ENCODE measurements around the gene THOC3.
"Not testable (repeated sequence)": the region's sequence is repeated elsewhere in the genome, so short reads cannot be mapped to it uniquely, and the experiment has no call there.

THOC3 gene

DNA sequence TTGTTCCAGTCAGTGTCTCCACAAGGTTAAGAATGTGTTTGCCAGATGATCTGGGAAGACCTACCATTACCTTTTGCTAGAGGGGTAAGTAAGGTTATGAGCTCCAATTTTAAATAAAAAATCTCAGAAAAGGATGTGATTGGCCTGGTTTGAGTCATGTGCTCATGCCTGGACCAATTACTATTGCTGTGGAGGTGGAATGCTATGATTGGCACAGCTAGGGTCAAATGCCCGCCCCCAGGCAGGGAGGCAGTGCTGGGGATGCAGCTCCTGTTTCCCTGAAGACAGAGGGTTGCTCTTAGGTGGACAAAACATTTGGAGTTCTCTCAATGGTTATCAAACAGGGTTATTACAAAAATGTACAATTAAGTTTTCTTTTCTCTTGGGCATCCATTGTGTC, 29.6 kb downstream of the THOC3 start:
- not testable (repeated sequence) for DNase-seq

GRCh38 chr5:175928752-175929151, 39.4 kb downstream of the THOC3 start:
- DNase-seq = not testable (repeated sequence)

GRCh38 chr5:175925106-175925505, 43.0 kb downstream of the THOC3 start:
- DNase-seq = not testable (repeated sequence)

DNA sequence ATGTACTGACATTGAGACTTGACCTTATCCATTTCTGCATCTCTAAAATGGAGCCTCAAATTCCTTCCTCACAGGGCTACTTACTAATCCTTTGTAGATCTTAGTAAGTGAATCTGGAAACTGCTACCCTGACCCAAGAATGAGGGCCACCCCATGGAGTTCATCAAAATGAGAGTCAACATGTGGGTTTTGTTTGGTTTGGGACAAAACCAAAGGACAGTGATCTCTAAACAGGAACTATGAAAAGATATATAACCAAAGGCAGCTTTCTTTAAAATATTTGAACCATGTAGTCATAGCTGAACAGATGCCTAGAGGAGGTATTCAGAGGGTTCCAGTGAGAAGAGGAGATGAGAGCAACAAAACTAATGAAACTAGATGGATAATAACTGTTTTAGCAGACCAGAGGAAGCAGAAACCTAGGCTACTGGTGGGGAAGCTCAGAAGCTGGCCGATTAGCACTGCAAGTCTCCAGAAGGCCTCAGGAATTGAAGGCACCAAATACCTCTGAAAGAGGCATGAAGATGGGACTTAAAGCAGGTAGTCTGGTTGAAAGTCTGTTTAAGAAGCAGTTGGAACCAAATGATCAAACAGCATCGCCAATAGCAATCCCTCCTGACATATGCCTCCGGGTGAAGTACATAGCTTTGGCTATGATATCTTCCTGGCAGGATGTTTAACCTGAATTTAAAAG, 45.8 kb downstream of the THOC3 start:
- DNase-seq = no peak

DNA sequence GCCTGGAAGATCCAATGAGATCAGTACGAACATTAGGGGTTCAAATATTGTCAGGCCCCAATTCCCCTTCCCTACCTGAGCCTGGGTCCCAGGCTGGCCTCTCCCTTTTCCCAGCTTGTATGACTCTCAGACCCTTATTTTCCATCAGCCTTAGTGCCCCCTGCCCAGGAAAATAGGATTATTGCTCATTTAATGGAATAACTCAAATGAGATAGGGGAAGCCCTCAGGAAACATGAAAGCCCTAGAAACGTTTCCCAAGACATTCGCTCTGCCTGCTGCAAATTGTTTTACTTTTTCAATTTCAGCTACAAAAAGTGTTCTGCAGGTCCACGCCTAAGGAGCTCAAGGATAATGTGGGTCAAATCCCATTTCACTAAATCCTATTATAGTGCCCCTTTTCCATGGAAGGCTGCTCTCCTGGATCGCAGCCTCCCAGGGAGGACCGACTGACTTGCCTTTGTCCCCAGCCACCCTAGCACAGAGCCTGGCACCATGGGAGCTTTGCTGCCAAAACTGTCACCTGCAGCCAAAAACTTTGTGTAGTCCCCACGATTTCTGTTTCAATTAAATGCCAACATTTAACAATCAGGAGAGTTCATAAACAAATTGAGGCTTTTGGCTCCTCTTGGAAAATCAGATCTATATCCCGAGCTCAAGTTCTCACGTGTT, 46.9 kb downstream of the THOC3 start:
- DNase-seq = no peak

GRCh38 chr5:175920231-175920811, 47.8 kb downstream of the THOC3 start:
- DNase-seq = no peak

DNA sequence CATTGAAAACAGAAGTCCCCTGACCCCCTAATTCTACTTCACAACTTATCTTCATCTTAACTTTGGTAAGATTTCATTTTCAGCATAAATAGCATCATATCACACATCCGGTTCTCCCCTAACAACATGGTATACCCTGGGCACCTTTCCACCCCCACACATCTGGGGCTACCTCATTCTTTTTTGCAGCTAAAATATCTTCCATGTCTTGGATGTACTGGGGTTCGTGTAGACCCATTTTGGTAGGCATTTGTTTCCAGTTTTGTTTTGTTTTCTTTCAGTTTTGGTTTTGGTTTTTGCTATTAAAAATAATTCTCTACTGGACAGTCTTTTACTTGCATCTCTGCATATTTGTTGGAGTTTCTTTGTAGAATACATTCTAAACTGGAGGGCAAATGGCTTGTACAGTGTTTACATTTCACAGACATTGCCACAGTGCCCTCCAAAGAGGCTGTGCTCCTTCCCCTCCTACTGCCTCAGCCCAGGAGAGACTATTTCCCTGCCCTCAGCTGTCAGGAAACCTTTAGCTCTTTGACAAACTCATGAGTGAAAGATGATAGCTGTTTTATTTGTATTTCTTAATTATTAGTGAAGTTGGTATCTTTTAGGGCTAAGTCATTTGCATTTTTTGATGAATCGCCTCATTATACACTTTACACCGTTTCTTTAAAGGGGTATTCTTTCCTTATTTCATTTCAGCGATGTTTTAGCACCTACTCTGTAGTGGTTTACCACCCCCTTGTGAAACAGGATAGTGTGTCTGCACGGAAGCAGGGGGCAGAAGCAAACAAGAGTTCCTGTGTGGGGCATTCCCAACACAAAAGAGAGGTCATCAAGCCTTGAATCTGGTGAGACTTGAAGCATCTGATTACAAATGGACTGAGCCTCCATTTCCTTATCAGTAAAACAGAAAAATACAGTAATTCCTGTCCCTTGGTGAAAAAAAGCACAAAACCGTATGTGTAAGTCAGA, 52.8 kb downstream of the THOC3 start:
- not testable (repeated sequence) for DNase-seq

DNA sequence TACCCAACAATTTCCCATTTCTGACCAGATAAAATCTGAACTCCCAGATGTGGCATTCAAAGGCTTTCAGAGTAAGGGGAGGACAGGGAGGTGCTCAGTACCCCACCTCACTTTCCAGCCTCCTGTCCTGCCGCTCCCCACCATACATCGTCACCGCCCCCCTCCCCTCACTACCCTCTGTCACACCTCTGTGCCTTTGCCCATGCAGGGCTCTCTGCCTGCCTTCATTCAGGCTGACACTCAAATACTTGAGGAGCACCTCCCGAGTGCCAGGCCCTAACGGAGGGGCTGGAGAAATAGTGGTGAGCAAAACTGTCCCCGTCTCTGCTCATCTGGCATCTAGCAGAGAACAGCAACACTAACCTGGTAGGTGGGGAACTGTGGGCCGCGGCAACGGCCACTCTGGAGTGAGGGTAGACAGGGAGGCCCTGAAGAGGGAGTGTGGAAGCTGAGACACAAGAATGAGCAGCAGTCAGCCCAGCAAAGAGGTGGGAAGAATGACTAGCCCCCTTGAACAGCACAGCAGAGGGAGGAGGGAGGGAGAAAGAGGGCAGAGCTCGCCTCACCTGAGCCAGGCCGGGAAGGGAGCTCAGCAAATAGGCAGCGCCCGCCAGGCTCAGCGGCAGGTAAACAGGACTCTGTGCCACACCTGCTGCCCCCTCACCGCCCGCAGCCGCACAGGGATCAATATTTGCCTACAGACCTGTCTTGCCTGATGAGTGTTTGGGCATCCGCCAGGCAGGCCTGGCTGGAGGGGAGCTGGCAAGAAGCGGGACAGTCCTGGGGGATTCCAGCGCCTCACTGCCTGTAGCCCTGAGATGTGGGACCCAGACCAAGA, 54.1 kb downstream of the THOC3 start:
- DNase-seq = not testable (repeated sequence)

- not testable (repeated sequence) for DNase-seq
Observed at GRCh38 chr5:175910072-175910471, 58.0 kb downstream of the THOC3 start.

Data from inflammatory macrophage (primary cell).